Bronchial epithelial cell (primary cell): ENCODE data around the gene ARHGAP45. TPM values are rescaled to one million over a fixed set of nuclear protein-coding genes. Genes with fewer than 3 reads are reported as not detected.
"Not testable (repeated sequence)": the region's sequence is repeated elsewhere in the genome, so short reads cannot be mapped to it uniquely, and the experiment has no call there.

ENCODE experiments used
- DNase-seq: peaks from one replicate; pipeline ENCODE4 v3.0.0-alpha.2; 2010; ENCODE audit warnings: low read depth
- FAIRE-seq: peaks from 2 replicates; lab custom pipeline; 2011; peaks lifted over from hg19 to GRCh38; lab: Jason Lieb, UNC
- H3K27me3 ChIP-seq: 2 replicates; pipeline ENCODE4 v1.5.1; 2011; ENCODE audit warnings: low read length; ENCODE audit not compliant: control insufficient read depth, insufficient read depth
- H3K36me3 ChIP-seq: 2 replicates; pipeline ENCODE4 v1.5.1; 2011; ENCODE audit warnings: low read length; ENCODE audit not compliant: control insufficient read depth, insufficient read depth
- H3K4me3 ChIP-seq: 2 replicates; pipeline ENCODE4 v1.5.1; 2011; ENCODE audit warnings: mild to moderate bottlenecking, low read depth, low read length, control low read depth
- CTCF ChIP-seq: IDR thresholded peaks from 2 replicates; pipeline ENCODE4 v1.5.1; 2011; ENCODE audit warnings: mild to moderate bottlenecking, moderate library complexity, low read length, control low read depth, inconsistent platforms; ENCODE audit not compliant: insufficient read depth, severe bottlenecking
- total RNA-seq: library from RNA; depleted of rRNA; stranded (reverse); fragments of >200 nt; gene quantifications from 2 replicates; pipeline ENCODE4 v1.2.1, GENCODE V29; 2014

Gene ARHGAP45
- total RNA-seq, 1 donor from 2014 or later: 11.8 TPM

GRCh38 chr19:1019980-1020867 lies 46.7 kb upstream of the ARHGAP45 start:
- peak overlapping the region; percentile 74 for H3K4me3 ChIP-seq
- no peak for DNase-seq
- no peak for TF ChIP-seq CTCF
- peaks cover 11% of the 10 kb centered on the region for H3K36me3 ChIP-seq
- no peaks in the 10 kb centered on the region for H3K27me3 ChIP-seq
- no peak for FAIRE-seq

- DNase-seq (peak; percentile 84), FAIRE-seq (no peak)
- TF ChIP-seq CTCF: no peak
- no peaks in the 10 kb centered on the region for H3K27me3 ChIP-seq
- peak within 1 kb of the TSS; percentile 74 for H3K4me3 ChIP-seq
- H3K36me3 ChIP-seq: peaks cover 5% of the 10 kb centered on the region
These were observed 46.0 kb upstream of the ARHGAP45 start, which contains the start of gene TMEM259 for GRCh38 chr19:1020868-1021425. Gene TMEM259, minus strand, starts transcription at chr19:1021123. Its CDS starts 127 bp downstream, at chr19:1020996.

- not testable (repeated sequence) for DNase-seq, FAIRE-seq, H3K27me3 ChIP-seq, H3K36me3 ChIP-seq, H3K4me3 ChIP-seq
These were observed 43.1 kb upstream of the ARHGAP45 start for GRCh38 chr19:1023883-1024188.

- not testable (repeated sequence) for H3K27me3 ChIP-seq, FAIRE-seq, DNase-seq, H3K4me3 ChIP-seq, H3K36me3 ChIP-seq
These were observed 41.9 kb upstream of the ARHGAP45 start for GRCh38 chr19:1025080-1025479.

GRCh38 chr19:1025960-1026782 lies 40.8 kb upstream of the ARHGAP45 start, which contains the start of gene CNN2:
Gene CNN2, plus strand, starts transcription at chr19:1026608. Its CDS starts 54 bp downstream, at chr19:1026662.
- peak; percentile 38 for DNase-seq
- H3K36me3 ChIP-seq: peaks cover 7% of the 10 kb centered on the region
- TF ChIP-seq CTCF: no peak
- H3K27me3 ChIP-seq: no peaks in the 10 kb centered on the region
- H3K4me3 ChIP-seq: peak within 1 kb of the TSS; percentile 96
- no peak for FAIRE-seq

GRCh38 chr19:1026783-1027649 lies 40.0 kb upstream of the ARHGAP45 start:
- Histone ChIP-seq H3K4me3 (peak overlapping the region; percentile 96), H3K27me3 (no peaks in the 10 kb centered on the region), H3K36me3 (peaks cover 9% of the 10 kb centered on the region)
- FAIRE-seq: no peak
- no peak for TF ChIP-seq CTCF
- DNase-seq: peak; percentile 13
